IPS-20b (cell line): Measurements from ENCODE around the gene ROR1.

ENCODE experiments used
- H3K27ac ChIP-seq: one replicate; pipeline ENCODE4 v1.5.1; 2013; ENCODE audit warnings: low read length
- H3K27me3 ChIP-seq: 2 replicates; pipeline ENCODE4 v1.6.1; 2013; ENCODE audit warnings: mild to moderate bottlenecking, low read length, inconsistent platforms; ENCODE audit not compliant: insufficient read depth
- H3K36me3 ChIP-seq: 2 replicates; pipeline ENCODE4 v1.6.1; 2013; ENCODE audit warnings: low read depth, mild to moderate bottlenecking, inconsistent platforms, low read length, moderate library complexity; ENCODE audit not compliant: insufficient read depth
- H3K4me1 ChIP-seq: 2 replicates; pipeline ENCODE4 v1.6.1; 2013; ENCODE audit warnings: mild to moderate bottlenecking, control low read depth, inconsistent platforms, low read length, moderate library complexity; ENCODE audit not compliant: insufficient read depth
- H3K4me3 ChIP-seq: 2 replicates; pipeline ENCODE4 v1.5.1; 2013; ENCODE audit warnings: mild to moderate bottlenecking, low read length, inconsistent platforms
- H3K9ac ChIP-seq: 2 replicates; pipeline ENCODE4 v1.6.1; 2013; ENCODE audit warnings: low read depth, mild to moderate bottlenecking, inconsistent platforms, low read length, moderate library complexity
- H3K9me3 ChIP-seq: 2 replicates; pipeline ENCODE4 v1.6.1; 2013; ENCODE audit warnings: mild to moderate bottlenecking, low read depth, low read length, inconsistent platforms; ENCODE audit not compliant: insufficient read depth

Gene ROR1

DNA sequence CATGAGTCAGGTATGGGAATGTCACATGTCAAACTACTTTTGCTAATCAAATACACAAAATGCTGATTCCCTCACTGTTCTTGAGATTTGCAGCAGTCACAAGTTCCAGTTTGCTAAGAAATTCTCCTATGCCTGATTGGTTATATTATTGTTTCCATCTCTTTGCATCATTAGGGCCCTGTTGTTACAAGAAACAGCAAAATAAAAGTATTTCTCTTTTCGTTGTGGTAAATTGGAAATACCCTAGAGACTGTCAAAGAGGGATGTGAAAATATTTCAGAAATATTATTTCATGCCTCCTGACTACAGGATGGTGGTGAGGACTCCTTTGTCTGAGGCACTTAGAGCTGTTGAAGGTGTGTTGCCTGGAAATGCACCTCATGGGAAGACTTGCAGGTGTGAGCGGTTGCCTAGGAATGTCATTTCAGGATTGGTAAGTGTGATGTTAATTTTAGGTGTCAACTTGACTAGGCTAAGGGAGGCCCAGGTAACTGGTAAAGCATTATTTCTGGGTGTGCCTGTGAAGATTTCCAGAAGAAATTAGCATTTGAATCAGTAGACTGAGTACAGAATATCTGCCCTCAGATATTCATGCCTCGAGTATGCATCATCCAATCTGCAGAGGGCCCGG is 117.4 kb downstream of the ROR1 start:
- H3K4me3 ChIP-seq: no peak overlapping the region

DNA sequence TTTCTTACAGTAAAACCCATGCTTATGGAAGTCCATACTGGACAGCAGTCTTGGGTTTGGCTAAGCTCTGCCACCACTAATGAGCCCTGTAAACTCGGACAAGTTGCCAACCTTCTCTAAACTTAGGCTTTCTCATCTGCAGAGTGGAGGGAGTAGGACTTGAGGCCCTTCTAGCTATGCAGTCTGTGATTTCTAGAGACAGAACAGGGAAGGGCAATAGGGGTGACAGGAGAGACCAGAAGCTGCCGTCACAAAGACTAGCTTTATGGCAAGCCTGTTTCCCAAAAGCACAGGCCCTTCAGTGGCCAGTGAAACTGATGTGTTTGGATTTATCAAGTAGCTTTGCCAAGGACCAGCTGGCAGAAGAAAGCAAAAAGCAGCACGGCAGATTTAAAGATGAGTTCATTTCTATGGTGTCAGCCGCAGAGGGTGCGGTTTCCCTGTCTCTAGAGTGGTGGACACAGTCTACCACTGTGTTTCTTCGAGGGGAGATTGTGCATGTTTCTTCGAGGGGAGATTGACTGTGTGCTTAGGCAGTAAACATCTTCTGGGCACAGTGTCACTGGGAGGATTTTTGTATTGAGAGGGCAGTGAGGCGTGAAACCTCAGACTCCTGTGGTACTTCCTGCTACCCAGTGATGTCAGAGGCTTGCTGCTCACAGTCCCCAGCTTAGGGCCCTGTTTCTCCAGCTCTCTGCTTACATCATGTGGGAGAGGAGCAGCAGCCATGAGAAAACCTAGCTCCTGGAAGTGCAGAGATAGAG is 119.0 kb downstream of the ROR1 start:
- no peaks in the 10 kb centered on the region for H3K36me3 ChIP-seq
- no peak overlapping the region for H3K4me3 ChIP-seq
- no peaks in the 10 kb centered on the region for H3K9me3 ChIP-seq
- H3K9ac ChIP-seq: no peak overlapping the region
- peaks cover 16% of the 10 kb centered on the region for H3K4me1 ChIP-seq
- no peak overlapping the region for H3K27ac ChIP-seq
- H3K27me3 ChIP-seq: no peaks in the 10 kb centered on the region

More for the DNA sequence above, 117.4 kb downstream of the ROR1 start:
- H3K36me3 ChIP-seq: no peaks in the 10 kb centered on the region
- H3K27me3 ChIP-seq: no peaks in the 10 kb centered on the region
- H3K27ac ChIP-seq: no peak overlapping the region
- no peaks in the 10 kb centered on the region for H3K9me3 ChIP-seq
- H3K4me1 ChIP-seq: peaks cover 15% of the 10 kb centered on the region
- H3K9ac ChIP-seq: no peak overlapping the region

- Histone ChIP-seq H3K9ac (no peak overlapping the region), H3K27me3 (no peaks in the 10 kb centered on the region), H3K4me3 (no peak overlapping the region), H3K9me3 (no peaks in the 10 kb centered on the region), H3K36me3 (no peaks in the 10 kb centered on the region), H3K4me1 (peaks cover 19% of the 10 kb centered on the region), H3K27ac (no peak overlapping the region)
Observed at GRCh38 chr1:63893976-63894375, 120.2 kb downstream of the ROR1 start.

DNA sequence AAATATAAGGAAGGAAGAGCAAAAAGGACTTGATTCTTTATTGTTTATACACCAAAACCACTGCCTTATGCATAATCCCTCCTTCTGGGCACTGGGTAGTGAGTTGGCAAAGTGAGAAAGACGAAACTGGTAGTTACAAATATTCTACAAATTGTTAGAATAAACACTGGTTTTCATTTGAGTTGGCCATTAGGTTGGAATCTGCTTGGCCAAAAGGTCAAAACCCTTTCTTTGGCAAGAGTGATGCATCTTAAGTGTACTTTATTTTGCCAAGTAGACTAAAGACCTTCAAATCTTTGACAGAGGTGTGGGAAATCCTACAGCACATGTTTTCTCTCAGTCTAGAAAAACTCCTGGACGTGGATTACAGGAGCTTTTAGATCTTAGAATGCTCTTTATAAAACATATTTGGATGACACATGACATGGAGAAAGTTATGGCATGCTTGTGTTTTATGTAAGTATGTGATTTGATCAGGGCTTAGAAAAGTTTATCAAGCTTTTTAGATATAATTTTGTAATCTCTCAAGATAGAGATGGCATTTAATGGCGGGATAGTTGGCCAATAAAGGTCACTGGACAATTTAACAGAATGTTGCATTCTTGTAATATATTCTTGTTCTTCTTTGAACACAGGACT is 120.9 kb downstream of the ROR1 start:
- H3K9ac ChIP-seq: no peak overlapping the region
- H3K27ac ChIP-seq: no peak overlapping the region
- peaks cover 19% of the 10 kb centered on the region for H3K4me1 ChIP-seq
- H3K36me3 ChIP-seq: no peaks in the 10 kb centered on the region
- H3K9me3 ChIP-seq: no peaks in the 10 kb centered on the region
- H3K27me3 ChIP-seq: no peaks in the 10 kb centered on the region
- H3K4me3 ChIP-seq: no peak overlapping the region

DNA sequence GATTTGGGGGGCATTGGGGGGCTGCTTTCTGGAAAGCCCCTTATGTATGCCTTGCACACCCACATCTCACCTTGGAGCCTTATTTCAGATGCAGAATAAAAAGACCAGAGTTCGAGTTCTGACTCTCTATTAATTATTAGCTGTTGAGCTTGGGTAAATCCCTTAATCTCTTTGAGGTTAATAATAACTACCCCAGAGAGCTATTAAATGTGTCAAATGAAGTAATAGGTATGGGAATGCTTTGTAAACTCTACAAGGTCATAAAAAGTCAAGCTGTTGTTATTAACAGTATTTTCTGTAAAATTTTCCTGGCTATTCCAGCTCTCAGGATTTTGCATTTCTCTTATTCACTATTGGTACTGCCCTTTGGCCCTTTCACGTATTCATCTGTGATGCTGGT is 122.9 kb downstream of the ROR1 start:
- Histone ChIP-seq H3K36me3 (no peaks in the 10 kb centered on the region), H3K27ac (no peak overlapping the region), H3K4me3 (no peak overlapping the region), H3K4me1 (peaks cover 9% of the 10 kb centered on the region), H3K9me3 (no peaks in the 10 kb centered on the region), H3K27me3 (no peaks in the 10 kb centered on the region), H3K9ac (no peak overlapping the region)

- Histone ChIP-seq H3K9me3 (no peaks in the 10 kb centered on the region), H3K4me3 (no peak overlapping the region), H3K27ac (no peak overlapping the region), H3K36me3 (no peaks in the 10 kb centered on the region), H3K27me3 (no peaks in the 10 kb centered on the region), H3K4me1 (peaks cover 4% of the 10 kb centered on the region; the same call in 1 of the 2 replicates), H3K9ac (no peak overlapping the region)
Observed at GRCh38 chr1:63898428-63899196, 124.8 kb downstream of the ROR1 start.

DNA sequence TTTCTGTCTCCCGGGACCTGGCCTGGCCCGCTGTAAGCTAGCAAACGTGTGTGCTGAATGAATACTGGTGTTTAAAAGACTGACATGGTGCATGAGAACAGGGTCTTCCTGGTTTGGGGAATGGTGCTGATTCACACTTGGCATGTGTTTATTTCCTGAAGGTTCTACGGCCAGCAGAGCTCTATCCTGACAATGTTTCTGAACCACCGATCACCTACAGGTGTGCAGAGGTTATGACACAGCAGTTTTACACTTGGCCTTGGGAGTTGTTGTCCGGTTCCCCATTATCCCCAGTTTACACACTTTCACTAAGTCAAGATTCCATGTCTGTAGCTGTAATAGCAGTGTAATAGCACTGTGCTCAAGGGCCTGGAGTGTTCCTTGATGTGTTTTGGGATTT is 127.3 kb downstream of the ROR1 start:
- Histone ChIP-seq H3K27ac (no peak overlapping the region), H3K27me3 (no peaks in the 10 kb centered on the region), H3K36me3 (no peaks in the 10 kb centered on the region), H3K9ac (no peak overlapping the region), H3K9me3 (no peaks in the 10 kb centered on the region), H3K4me1 (peaks cover 23% of the 10 kb centered on the region), H3K4me3 (no peak overlapping the region)

DNA sequence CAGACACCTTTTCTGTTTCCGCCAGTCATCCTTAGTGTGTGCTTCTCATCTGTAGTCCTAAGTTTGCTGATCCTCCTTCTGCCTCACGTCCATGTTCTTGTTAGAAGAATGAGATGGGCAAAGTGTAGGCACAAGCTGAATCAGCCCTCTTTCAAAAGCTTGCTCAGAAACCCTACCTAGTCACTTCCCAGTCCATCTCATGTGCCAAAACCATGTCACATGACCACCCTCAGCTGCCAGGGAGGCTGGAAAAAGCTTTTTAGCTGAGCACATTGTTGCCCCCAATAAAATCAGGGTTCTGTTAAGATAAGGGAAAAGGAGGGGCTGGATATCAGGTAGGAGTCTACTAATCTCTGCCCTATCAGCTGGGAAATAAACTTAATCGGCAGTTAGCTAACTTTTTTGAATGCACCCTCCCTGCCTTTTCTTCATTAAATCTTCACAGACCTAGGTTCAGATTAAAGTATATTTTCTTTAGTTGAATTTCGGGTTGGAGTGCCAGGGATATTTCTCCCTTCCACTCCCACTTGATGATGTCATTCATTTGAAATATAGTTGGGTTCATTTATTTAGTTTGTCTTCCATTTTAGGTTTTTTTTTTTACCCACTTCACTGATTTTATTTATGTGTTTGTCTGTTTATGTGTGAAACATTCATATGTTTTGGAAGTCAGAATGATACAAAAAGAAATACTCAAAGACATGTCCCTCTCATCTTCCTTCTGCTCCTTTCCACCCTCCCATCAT is 129.2 kb downstream of the ROR1 start:
- Histone ChIP-seq H3K4me1 (peaks cover 39% of the 10 kb centered on the region), H3K36me3 (no peaks in the 10 kb centered on the region), H3K9ac (no peak overlapping the region), H3K27me3 (no peaks in the 10 kb centered on the region), H3K4me3 (no peak overlapping the region), H3K27ac (no peak overlapping the region), H3K9me3 (no peaks in the 10 kb centered on the region)

DNA sequence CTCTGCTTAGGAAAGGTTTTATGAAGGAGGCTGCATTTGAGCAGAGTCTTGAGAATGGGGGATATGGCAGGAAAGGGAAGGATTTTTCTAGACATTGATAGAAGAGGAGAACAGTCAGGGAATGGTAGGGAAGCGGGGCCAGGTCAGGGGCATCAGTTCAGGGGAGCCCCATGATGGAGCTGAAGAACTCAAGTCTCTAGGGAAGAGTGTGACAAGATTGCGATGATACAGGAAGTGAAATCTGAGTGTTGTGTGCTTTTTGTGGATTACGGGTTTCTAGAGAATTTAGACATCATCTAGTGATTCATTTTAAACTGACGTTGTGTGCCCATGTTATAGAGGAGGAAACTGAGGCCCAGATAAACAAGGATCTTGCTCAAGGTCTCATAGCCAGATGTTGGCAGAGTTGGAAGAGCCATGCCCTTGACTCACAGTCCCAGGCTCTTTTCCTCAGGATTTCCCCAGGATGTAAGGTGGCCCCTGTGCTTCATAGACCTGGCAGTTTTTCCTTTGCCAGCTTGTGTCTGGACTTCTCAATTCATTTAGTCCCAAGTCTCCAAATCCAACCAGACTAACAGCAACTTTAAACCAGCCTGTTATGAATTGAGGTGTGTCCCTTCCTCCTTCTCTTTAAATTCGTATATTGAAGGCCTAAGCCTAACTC is 130.3 kb downstream of the ROR1 start:
- peaks cover 49% of the 10 kb centered on the region for H3K4me1 ChIP-seq
- H3K4me3 ChIP-seq: no peak overlapping the region
- no peak overlapping the region for H3K27ac ChIP-seq
- no peak overlapping the region for H3K9ac ChIP-seq
- H3K9me3 ChIP-seq: no peaks in the 10 kb centered on the region
- no peaks in the 10 kb centered on the region for H3K27me3 ChIP-seq
- no peaks in the 10 kb centered on the region for H3K36me3 ChIP-seq

DNA sequence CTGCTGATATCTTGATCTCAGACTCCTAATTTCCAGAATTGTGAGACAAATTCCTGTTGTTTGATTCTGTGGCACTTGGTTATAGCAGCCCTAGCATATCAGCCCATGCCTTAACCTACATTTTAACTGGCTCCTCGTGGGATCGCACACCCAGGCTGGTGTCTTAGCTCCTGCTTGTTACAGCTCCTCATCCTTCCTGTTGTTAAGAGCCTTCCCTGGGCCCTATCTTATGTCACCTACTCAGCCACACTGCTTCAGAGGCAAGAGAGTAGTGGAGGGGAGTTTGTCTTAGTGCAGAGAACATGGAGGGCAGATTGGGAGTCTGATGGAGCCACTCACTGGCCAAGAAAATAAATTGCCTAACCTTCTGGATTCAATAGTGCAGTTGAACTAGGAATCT is 131.0 kb downstream of the ROR1 start:
- no peaks in the 10 kb centered on the region for H3K27me3 ChIP-seq
- no peak overlapping the region for H3K4me3 ChIP-seq
- no peak overlapping the region for H3K9ac ChIP-seq
- H3K27ac ChIP-seq: no peak overlapping the region
- no peaks in the 10 kb centered on the region for H3K36me3 ChIP-seq
- peaks cover 57% of the 10 kb centered on the region for H3K4me1 ChIP-seq
- no peaks in the 10 kb centered on the region for H3K9me3 ChIP-seq
